PC-3 (cell line): ENCODE measurements around the gene TRAFD1. TPM values are rescaled to one million over a fixed set of nuclear protein-coding genes. Genes with fewer than 3 reads are reported as not detected.

Experiments used
- ATAC-seq: fragments of 200-7000 bp; cut with Tn5 transposase; 2 replicates; pipeline ENCODE4 v1.9.1; 2020; ENCODE audit warnings: mild to moderate bottlenecking, moderate library complexity
- BruUV-seq: library from RNA; stranded (reverse); fragments of 400-500 nt; replicated peaks from 2 replicates; lab custom pipeline; 2021; lab: Mats Ljungman, UMichigan
- CTCF ChIA-PET: fragments of 300-600 bp; sonication (Branson Sonifier 250); formaldehyde crosslinking; loops from one replicate; lab custom pipeline; 2022; ENCODE audit warnings: antibody characterized with exemption; lab: Charles Lee
- POLR2A ChIA-PET: fragments of 300-600 bp; sonication (Branson Sonifier 250); formaldehyde crosslinking; loops from one replicate; lab custom pipeline; 2022; ENCODE audit warnings: antibody characterized with exemption; ENCODE audit not compliant: unreplicated experiment; lab: Charles Lee
- DNase-seq: peaks from one replicate; pipeline ENCODE4 v3.0.0-alpha.2; 2015
- H2AFZ ChIP-seq: fragments of 300-600 bp; sonication (generic); 2 replicates; pipeline ENCODE4 v1.6.0; 2016; ENCODE audit warnings: antibody characterized with exemption, low read length
- H3F3A ChIP-seq: fragments of 300-600 bp; sonication (generic); one replicate; pipeline ENCODE4 v1.6.0; 2017; ENCODE audit warnings: antibody characterized with exemption, low read length, control low read depth, mild to moderate bottlenecking; ENCODE audit not compliant: unreplicated experiment
- H3K27ac ChIP-seq: fragments of 300-600 bp; sonication (generic); 2 replicates; pipeline ENCODE4 v1.5.1; 2016; ENCODE audit warnings: mild to moderate bottlenecking, low read length
- H3K27me3 ChIP-seq: fragments of 300-600 bp; sonication (generic); 2 replicates; pipeline ENCODE4 v1.6.1; 2016; ENCODE audit warnings: low read length, mixed read lengths
- H3K36me3 ChIP-seq: fragments of 300-600 bp; sonication (generic); 2 replicates; pipeline ENCODE4 v1.6.1; 2016; ENCODE audit warnings: low read depth, mixed run types, low read length, mixed read lengths
- H3K4me1 ChIP-seq: fragments of 300-600 bp; sonication (generic); 2 replicates; pipeline ENCODE4 v1.5.1; 2016; ENCODE audit warnings: low read length; ENCODE audit not compliant: insufficient read depth
- H3K4me2 ChIP-seq: fragments of 300-600 bp; sonication (generic); 2 replicates; pipeline ENCODE4 v1.6.0; 2016; ENCODE audit warnings: low read length
- H3K4me3 ChIP-seq: fragments of 300-600 bp; sonication (generic); 2 replicates; pipeline ENCODE4 v1.5.1; 2016; ENCODE audit warnings: mild to moderate bottlenecking, low read length, mixed read lengths
- H3K79me2 ChIP-seq: fragments of 300-600 bp; sonication (generic); 2 replicates; pipeline ENCODE4 v1.6.1; 2017; ENCODE audit warnings: low read length, mixed read lengths
- H3K9ac ChIP-seq: fragments of 300-600 bp; sonication (generic); 2 replicates; pipeline ENCODE4 v1.6.0; 2016; ENCODE audit warnings: mild to moderate bottlenecking, low read length
- H3K9me2 ChIP-seq: fragments of 300-600 bp; sonication (generic); replicated peaks from 2 replicates; pipeline ENCODE4 v1.6.1; 2016; ENCODE audit warnings: mixed run types, low read length, mixed read lengths
- H3K9me3 ChIP-seq: fragments of 300-600 bp; sonication (generic); 2 replicates; pipeline ENCODE4 v1.6.1; 2016; ENCODE audit warnings: low read length, mixed read lengths
- H4K20me1 ChIP-seq: fragments of 300-600 bp; sonication (generic); 2 replicates; pipeline ENCODE4 v1.6.1; 2016; ENCODE audit warnings: low read length, mixed read lengths
- CTCF ChIP-seq: fragments of 300-600 bp; sonication (generic); conservative IDR thresholded peaks from 2 replicates; pipeline ENCODE4 v1.5.1; 2017; ENCODE audit warnings: antibody characterized with exemption, low read depth, mild to moderate bottlenecking, low read length
- EZH2 ChIP-seq: fragments of 300-600 bp; sonication (generic); IDR thresholded peaks from one replicate; pipeline ENCODE4 v1.6.1; 2017; ENCODE audit warnings: antibody characterized with exemption, mild to moderate bottlenecking, low read length; ENCODE audit not compliant: unreplicated experiment
- EZH2phosphoT487 ChIP-seq: fragments of 300-600 bp; sonication (generic); IDR thresholded peaks from 2 replicates; pipeline ENCODE4 v1.6.1; 2018; ENCODE audit warnings: mild to moderate bottlenecking, antibody characterized with exemption, low read length, borderline replicate concordance
- intact Hi-C: fragments of 100-400 bp; cut with micrococcal nuclease; formaldehyde crosslinking; loops from 2 replicates; pipeline ENCODE4 v1.9.0; 2023
- total RNA-seq: library from RNA; depleted of rRNA; stranded (reverse); fragments of >200 nt; gene quantifications from 2 replicates; pipeline ENCODE4 v1.2.3, GENCODE V29; 2014

Gene TRAFD1
- total RNA-seq, 1 experiment from 2014 or later = 34.1 TPM

- ATAC-seq (no peak), DNase-seq (no peak)
- ChIA-PET CTCF (no interaction called here), POLR2A (no interaction called here)
- no peak overlapping the region for H3K4me3 ChIP-seq
- no peaks in the 10 kb centered on the region for H3K79me2 ChIP-seq
- H3K9ac ChIP-seq = no peak overlapping the region
- H3F3A ChIP-seq = no peaks in the 10 kb centered on the region
- H3K4me1 ChIP-seq = no peaks in the 10 kb centered on the region
- H4K20me1 ChIP-seq = no peaks in the 10 kb centered on the region
- H3K9me2 ChIP-seq = no peaks in the 10 kb centered on the region
- intact Hi-C loops = no loop called here
- peaks cover 10% of the 10 kb centered on the region; the same call in 1 of the 2 replicates for H3K36me3 ChIP-seq
- no peaks in the 10 kb centered on the region for H3K27me3 ChIP-seq
- no peak overlapping the region for H2AFZ ChIP-seq
- H3K27ac ChIP-seq = no peak overlapping the region
- H3K4me2 ChIP-seq = no peak overlapping the region
- no peaks in the 10 kb centered on the region for H3K9me3 ChIP-seq
- BruUV-seq = no TSS peak
- TF ChIP-seq EZH2phosphoT487 = no peak
- no peak for TF ChIP-seq EZH2
- no peak for TF ChIP-seq CTCF
These were observed 50.2 kb downstream of the TRAFD1 start for GRCh38 chr12:112175361-112176155.

DNA sequence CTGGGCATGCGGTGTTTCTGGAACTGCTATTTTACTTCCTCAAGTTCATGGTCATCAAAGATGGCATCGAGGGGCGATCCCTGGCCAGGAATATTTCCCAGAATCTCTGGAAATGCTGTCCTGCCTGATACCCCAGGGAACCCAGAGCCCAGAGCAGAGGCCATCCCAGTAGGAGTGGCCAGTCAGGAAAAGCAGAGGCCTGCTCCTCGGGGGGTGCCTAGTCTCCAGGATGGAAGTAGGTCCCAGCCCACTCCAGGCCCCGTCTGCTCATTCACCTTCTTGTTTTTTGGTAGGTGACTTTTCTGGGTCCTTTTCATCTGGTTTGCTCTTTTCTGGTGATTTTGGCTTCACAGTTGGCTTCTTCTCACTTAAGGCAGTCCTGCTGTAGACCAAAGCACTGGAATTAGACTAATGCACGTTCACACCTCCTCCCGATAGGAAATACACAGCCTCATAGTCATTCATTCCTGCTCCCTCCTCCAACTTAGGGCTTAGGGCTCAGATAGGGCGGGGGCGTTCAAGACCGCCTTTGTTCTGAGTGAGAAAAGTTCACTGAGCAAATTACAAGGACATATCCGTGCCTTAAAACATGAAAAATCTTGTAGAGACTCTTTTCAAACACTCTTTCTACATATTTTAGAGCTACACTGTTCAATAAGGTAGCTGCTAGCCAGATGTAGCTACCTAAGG lies 51.1 kb downstream of the TRAFD1 start:
- Histone ChIP-seq H2AFZ (no peak overlapping the region), H3K27ac (no peak overlapping the region), H3K4me1 (no peaks in the 10 kb centered on the region), H3K79me2 (no peaks in the 10 kb centered on the region), H3F3A (no peaks in the 10 kb centered on the region), H3K9me2 (no peaks in the 10 kb centered on the region), H3K4me3 (no peak overlapping the region), H3K36me3 (peaks cover 10% of the 10 kb centered on the region; the same call in 1 of the 2 replicates), H3K4me2 (no peak overlapping the region), H4K20me1 (no peaks in the 10 kb centered on the region), H3K27me3 (no peaks in the 10 kb centered on the region), H3K9ac (no peak overlapping the region), H3K9me3 (no peaks in the 10 kb centered on the region)
- BruUV-seq = no TSS peak
- POLR2A ChIA-PET = no interaction called here
- TF ChIP-seq EZH2 (no peak), CTCF (no peak), EZH2phosphoT487 (no peak)
- CTCF ChIA-PET = no interaction called here
- intact Hi-C loops = no loop called here
- ATAC-seq (no peak), DNase-seq (no peak)

DNA sequence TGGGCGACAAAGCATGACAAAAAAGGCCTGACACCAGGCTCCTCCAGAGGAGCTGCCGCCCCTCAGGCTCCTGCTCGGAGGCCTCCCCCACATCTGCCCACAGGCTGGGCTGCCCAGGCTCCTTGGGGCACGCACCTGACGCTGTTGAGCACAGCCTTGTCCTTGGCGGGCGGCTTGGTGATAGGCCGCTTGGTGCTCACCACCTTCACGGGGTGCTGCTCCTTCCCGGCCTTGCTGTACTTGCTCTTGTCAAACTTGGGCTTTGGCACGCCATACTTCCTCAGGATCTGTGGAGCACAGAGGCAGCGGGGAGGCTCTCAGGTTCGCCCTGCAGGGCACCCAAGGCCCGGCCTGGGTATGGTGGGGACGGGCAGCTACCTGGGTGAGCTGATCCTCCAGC lies 53.4 kb downstream of the TRAFD1 start:
- H2AFZ ChIP-seq = no peak overlapping the region
- no peaks in the 10 kb centered on the region for H3F3A ChIP-seq
- H3K9me3 ChIP-seq = no peaks in the 10 kb centered on the region
- no peaks in the 10 kb centered on the region for H3K27me3 ChIP-seq
- H3K9me2 ChIP-seq = no peaks in the 10 kb centered on the region
- ATAC-seq (no peak), DNase-seq (no peak)
- POLR2A ChIA-PET = no interaction called here
- no peaks in the 10 kb centered on the region for H3K4me1 ChIP-seq
- H4K20me1 ChIP-seq = no peaks in the 10 kb centered on the region
- peaks cover 11% of the 10 kb centered on the region; the same call in 1 of the 2 replicates for H3K36me3 ChIP-seq
- no peaks in the 10 kb centered on the region for H3K79me2 ChIP-seq
- H3K4me3 ChIP-seq = no peak overlapping the region
- TF ChIP-seq CTCF (no peak), EZH2 (no peak), EZH2phosphoT487 (no peak)
- no peak overlapping the region for H3K27ac ChIP-seq
- CTCF ChIA-PET = no interaction called here
- BruUV-seq = no TSS peak
- H3K9ac ChIP-seq = no peak overlapping the region
- intact Hi-C loops = no loop called here
- no peak overlapping the region for H3K4me2 ChIP-seq
